Left ventricle myocardium superior (tissue), 1 donor: ENCODE measurements around the gene ZNF674. TPM values are rescaled to one million over a fixed set of nuclear protein-coding genes. Genes with fewer than 3 reads are reported as not detected.
A peak's percentile ranks its signal among the peaks of the same experiment; 100 is the strongest.
"Not testable (repeated sequence)": the region's sequence is repeated elsewhere in the genome, so short reads cannot be mapped to it uniquely, and the experiment has no call there.

ENCODE experiments used
- ATAC-seq: fragments of 200-7000 bp; cut with Tn5 transposase; one replicate; pipeline ENCODE4 v1.9.1; 2020; ENCODE audit warnings: mild to moderate bottlenecking, moderate library complexity
- DNase-seq: peaks from one replicate; pipeline ENCODE4 v3.0.0-alpha.2; 2020
- intact Hi-C: fragments of 100-400 bp; cut with micrococcal nuclease; formaldehyde crosslinking; loops from one replicate; pipeline ENCODE4 v1.11.0; 2022
- total RNA-seq: library from RNA; stranded (reverse); fragmentation: NEBNext Ultra II Directional; extraction: Animal tissue kit (Norgen Biotek cat#: 25700); gene quantifications from one replicate; pipeline ENCODE4 v1.2.1, GENCODE V29; 2021
- donor health status: DM: no; HTN: yes; CAD: no; lungs with severe emphysema.

Gene ZNF674
- total RNA-seq, 1 donor from 2014 or later = 3.0 TPM

DNA sequence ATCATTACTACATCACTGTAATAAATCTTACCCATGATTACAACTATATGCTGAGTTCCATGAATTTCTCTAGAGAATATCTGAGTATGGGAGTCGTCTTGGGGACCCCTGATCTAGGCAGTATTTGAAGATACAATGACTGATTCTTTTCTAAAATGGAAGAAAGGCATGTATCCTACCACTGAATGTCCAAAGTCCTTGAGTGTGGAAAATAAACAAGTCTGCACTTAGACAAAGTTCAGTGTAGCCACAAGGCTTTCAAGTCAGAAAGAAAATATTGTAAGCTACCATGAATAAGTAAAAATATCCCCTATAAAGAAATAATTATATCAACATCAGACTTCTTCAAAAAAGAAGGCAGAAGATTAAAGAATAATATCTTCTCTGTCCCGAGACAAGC is 42.4 kb downstream of the ZNF674 start:
- DNase-seq = no peak
- no peak for ATAC-seq
- intact Hi-C loops = no loop called here

DNA sequence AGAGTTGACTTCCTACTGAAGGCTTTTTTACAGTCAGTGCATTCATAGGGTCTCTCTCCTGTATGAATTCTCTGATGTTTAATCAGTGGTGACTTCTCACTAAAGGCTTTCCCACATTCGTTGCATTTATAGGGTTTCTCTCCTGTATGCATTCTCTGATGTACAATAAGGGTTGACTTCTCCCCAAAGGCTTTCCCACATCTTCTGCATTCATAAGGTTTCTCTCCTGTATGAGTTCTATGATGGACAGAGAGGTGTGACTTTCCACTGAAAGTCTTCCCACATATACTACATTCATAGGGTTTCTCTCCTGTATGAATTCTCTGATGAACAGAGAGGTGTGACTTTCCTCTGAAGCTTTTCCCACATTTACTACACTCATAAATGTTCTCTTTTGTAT is 45.2 kb downstream of the ZNF674 start:
- DNase-seq (no peak), ATAC-seq (no peak)
- intact Hi-C loops = no loop called here

DNA sequence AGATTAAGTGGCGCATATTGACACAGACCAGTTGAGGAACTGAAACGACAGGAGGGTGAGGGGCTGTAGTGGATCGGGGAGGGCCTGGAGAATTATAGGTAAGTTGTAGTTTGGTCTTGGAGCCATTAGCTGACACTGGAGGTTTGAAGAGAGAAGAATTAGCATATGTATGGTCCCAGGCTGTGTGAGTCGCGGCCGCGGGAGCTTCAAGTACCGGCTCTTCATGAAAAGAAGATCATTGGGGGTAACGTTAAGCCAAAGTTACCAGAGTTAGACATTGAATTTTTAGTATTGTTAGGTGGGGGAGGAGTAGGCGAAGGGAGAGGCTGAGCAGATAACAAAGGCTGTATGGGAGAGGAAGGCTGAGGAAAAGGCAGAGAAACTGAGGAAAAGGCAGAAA is 56.5 kb downstream of the ZNF674 start:
- intact Hi-C loops = no loop called here
- no peak for DNase-seq
- ATAC-seq = no peak

DNA sequence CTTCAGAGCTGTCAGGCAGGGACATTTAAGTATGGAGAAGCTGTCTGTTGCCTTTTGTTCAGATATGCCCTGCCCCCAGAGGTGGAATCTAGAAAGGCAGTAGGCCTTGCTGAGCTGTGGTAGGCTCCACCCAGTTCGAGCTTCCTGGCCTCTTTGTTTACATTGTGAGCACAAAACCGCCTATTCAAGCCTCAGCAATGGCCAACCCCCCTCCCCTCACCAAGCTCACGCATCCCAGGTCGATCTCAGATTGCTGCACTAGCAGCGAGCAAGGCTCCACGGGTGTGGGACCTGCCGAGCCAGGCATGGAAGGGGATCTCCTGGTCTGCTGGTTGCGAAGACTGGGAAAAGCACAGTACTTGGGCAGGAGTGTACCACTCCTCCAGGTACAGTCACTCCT is 59.3 kb downstream of the ZNF674 start:
- intact Hi-C loops = no loop called here
- DNase-seq (no peak), ATAC-seq (no peak)

GRCh38 chrX:46478634-46479033 is 66.6 kb downstream of the ZNF674 start:
- intact Hi-C loops, ATAC-seq, DNase-seq: not testable (repeated sequence)

GRCh38 chrX:46477435-46477834 is 67.8 kb downstream of the ZNF674 start:
- DNase-seq (no peak), ATAC-seq (no peak)

DNA sequence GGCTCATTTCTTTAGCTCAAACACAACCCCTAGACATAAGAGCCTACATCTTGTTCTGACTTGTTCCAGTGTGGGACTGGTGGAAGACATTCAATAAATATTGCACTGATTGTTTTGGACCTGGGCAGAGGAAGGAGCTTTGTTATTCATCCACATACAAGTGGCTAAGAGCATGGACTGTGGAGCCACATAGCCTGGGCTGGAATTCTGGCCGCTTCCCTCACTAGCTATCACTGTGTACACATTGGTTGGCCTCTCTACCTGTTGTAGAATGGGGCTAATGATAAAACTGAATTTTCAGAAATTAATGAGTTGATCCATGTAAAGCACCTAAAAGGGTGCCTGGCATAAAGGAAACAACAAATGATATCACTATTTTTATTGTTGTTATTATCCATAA is 80.0 kb downstream of the ZNF674 start:
- no peak for ATAC-seq
- DNase-seq = no peak
- intact Hi-C loops = no loop called here

More at GRCh38 chrX:46477435-46477834, 67.8 kb downstream of the ZNF674 start:
- intact Hi-C loops = no loop called here

DNA sequence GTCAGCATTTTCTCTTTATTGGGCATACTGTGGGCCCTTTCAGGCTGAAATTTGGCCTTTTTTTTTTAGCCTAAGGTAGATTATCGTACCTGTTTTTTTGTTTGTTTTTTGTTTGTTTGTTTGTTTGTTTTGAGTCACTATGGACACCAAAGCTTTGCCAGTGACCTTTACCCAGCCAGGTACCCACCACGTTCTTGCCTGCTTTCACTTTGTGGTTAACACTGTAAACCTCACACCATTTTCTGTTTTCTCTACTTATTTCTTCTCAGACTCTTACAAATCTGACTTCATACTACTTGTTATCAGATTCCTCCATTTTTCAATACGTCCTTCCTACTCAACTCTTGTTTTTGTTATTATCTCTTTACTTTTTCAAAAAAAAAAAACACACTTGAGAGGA is 81.5 kb downstream of the ZNF674 start:
- intact Hi-C loops = no loop called here
- no peak for DNase-seq
- ATAC-seq = no peak

- intact Hi-C loops = no loop called here
- ATAC-seq (no peak), DNase-seq (no peak)
Measured at GRCh38 chrX:46461660-46462191, 83.5 kb downstream of the ZNF674 start.

DNA sequence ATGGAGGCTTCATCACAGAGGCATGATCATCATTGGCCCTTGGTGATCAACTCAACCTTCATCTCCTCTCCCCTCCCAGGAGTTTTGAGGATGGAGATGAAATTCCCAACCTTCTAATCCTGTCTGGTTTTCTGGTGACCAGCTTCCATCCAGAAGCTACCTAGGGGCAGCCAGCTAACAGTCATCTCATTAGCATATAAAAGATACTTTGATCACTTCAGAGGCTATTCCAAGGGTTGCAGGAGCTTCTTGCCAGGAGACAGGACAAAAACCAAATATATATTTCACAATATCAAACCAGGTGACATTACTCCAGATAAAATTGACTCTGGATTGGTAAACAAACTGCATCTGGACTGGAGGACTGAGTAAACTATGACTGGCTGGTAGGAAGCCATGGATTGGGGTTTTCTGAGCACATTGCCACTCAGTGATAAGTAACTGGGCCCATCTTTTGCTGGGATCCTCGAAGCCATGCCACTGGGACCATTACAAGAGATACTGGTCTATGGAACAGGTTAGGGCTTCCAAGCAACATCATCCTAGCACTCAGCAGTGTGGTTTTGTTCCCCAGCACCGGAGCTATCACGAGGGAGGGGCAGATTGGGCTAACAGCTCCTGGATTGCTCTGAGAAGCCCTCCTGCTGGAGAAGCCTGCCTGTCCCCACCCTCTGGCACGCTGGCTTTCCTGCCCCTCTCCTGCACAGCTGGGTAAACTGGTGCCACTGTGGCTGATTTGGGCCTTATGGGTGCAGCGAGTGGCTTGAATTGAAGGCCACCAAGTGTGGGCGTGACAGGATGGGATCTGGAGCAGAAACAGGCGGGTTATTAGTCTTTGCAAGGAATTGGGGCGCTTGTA is 84.2 kb downstream of the ZNF674 start:
- DNase-seq, ATAC-seq, intact Hi-C loops: not testable (repeated sequence)

DNA sequence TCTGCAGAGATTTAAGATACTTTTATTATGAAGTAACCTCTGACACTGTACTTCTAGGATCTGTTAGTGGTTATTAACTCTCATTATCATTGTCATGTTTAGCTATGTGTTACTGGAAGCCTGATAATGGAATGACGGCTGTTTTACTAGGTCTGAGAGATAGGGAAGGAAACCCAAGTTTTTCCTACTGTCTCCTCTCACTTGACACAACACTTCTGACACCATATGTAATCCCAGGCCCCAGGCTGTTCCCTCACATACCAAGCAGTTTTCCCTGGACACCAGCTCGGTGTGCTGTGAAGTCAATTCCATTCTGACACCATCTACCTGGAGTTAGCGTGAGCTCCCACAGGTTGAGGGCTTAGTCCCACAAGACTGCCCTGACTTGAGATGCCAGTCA is 85.6 kb downstream of the ZNF674 start:
- DNase-seq (no peak), ATAC-seq (peak; percentile 28)
- intact Hi-C loops = no loop called here

- ATAC-seq = peak; percentile 70
- DNase-seq = no peak
- intact Hi-C loops = no loop called here
Measured at GRCh38 chrX:46456125-46456922, 88.9 kb downstream of the ZNF674 start.

Other genes with a start within 250 kb of the ZNF674 start
- 13.8 TPM for gene CHST7, start 28.3 kb upstream of the ZNF674 start, total RNA-seq
- 4.6 TPM for gene SLC9A7, start 213.7 kb upstream of the ZNF674 start, total RNA-seq